ENCODE results near the gene SHANK1.

- TF ChIP-seq GLI4 (tag by site-specific recombination; IDR thresholded peaks at IDR 0.05) (no peak), CTCF (tag by site-specific recombination; IDR thresholded peaks at IDR 0.05) (no peak)
Observed at GRCh38 chr19:50696094-50696483, 23.5 kb downstream of the SHANK1 start.
